Activated T-cell treated with anti-CD3 and anti-CD28 coated beads for 4 hours (primary cell): Measurements from ENCODE around the gene FAHD1.

Experiments
- DNase-seq: peaks from one replicate; pipeline ENCODE4 v3.0.0-alpha.2; 2020

FAHD1 gene

GRCh38 chr16:1826691-1827573, at the start of gene FAHD1, which contains the start of gene HAGH:
Gene FAHD1, plus strand, starts transcription at chr16:1827206. Its CDS starts 33 bp downstream, at chr16:1827239.
Gene HAGH, minus strand, starts transcription at chr16:1826825. Its CDS starts 38 bp downstream, at chr16:1826787.
- peak; percentile 81 for DNase-seq

- no peak for DNase-seq
Measured at GRCh38 chr16:1777375-1778199, 49.4 kb upstream of the FAHD1 start.

GRCh38 chr16:1778200-1779179, 48.5 kb upstream of the FAHD1 start:
- no peak for DNase-seq

GRCh38 chr16:1779234-1779701, 47.7 kb upstream of the FAHD1 start:
- DNase-seq: no peak

- DNase-seq: no peak
Measured at GRCh38 chr16:1779741-1780676, 47.0 kb upstream of the FAHD1 start.

GRCh38 chr16:1780677-1781072, 46.3 kb upstream of the FAHD1 start:
- no peak for DNase-seq

GRCh38 chr16:1781254-1781653, 45.8 kb upstream of the FAHD1 start:
- DNase-seq: no peak

GRCh38 chr16:1781758-1782407, 45.1 kb upstream of the FAHD1 start:
- no peak for DNase-seq

GRCh38 chr16:1782408-1783264, 44.4 kb upstream of the FAHD1 start, which contains the start of the genes NUBP2 and SPSB3:
Gene NUBP2, plus strand, starts transcription at chr16:1782960. Its CDS starts 61 bp downstream, at chr16:1783021.
Gene SPSB3, minus strand, starts transcription at chr16:1782571. Its CDS starts 1,088 bp downstream, at chr16:1781483.
- DNase-seq: peak; percentile 89

GRCh38 chr16:1784977-1785845, 41.8 kb upstream of the FAHD1 start:
- no peak for DNase-seq

- DNase-seq: no peak
Measured at GRCh38 chr16:1785846-1786170, 41.2 kb upstream of the FAHD1 start.

GRCh38 chr16:1786242-1787055, 40.6 kb upstream of the FAHD1 start:
- no peak for DNase-seq

- no peak for DNase-seq
Measured at GRCh38 chr16:1787056-1787321, 40.0 kb upstream of the FAHD1 start.

- no peak for DNase-seq
Measured at GRCh38 chr16:1787322-1788094, 39.5 kb upstream of the FAHD1 start.

- no peak for DNase-seq
Measured at GRCh38 chr16:1788095-1788707, 38.8 kb upstream of the FAHD1 start.

- no peak for DNase-seq
Measured at GRCh38 chr16:1788708-1789100, 38.3 kb upstream of the FAHD1 start.

- no peak for DNase-seq
Measured at GRCh38 chr16:1789643-1790045, 37.4 kb upstream of the FAHD1 start.
